GM12878 (cell line): ENCODE data around the gene FAM222A. TPM values are rescaled to one million over a fixed set of nuclear protein-coding genes. Genes with fewer than 3 reads are reported as not detected.

Experiments
- ATAC-seq: fragments of 200-7000 bp; cut with Tn5 transposase; 3 replicates; pipeline ENCODE4 v1.9.1; 2020; ENCODE audit warnings: mild to moderate bottlenecking, moderate library complexity
- BruUV-seq: library from RNA; stranded (reverse); fragments of 400-500 nt; replicated peaks from 2 replicates; lab custom pipeline; 2021; lab: Mats Ljungman, UMichigan
- CTCF ChIA-PET: fragments of 300-600 bp; sonication (Branson Sonifier 250); formaldehyde crosslinking; extraction: SDS; loops from one replicate; lab custom pipeline; 2021; ENCODE audit warnings: inconsistent platforms; lab: Yijun Ruan, JAX
- POLR2A ChIA-PET: fragments of 350-600 bp; formaldehyde crosslinking; extraction: SDS; loops from one replicate; lab custom pipeline; 2021; ENCODE audit warnings: inconsistent platforms; lab: Charles Lee
- RAD21 ChIA-PET: fragments of 300-600 bp; sonication (Branson Sonifier 250); formaldehyde crosslinking; loops from one replicate; lab custom pipeline; 2023; ENCODE audit warnings: antibody characterized with exemption; ENCODE audit not compliant: unreplicated experiment; lab: Charles Lee
- SMC1A ChIA-PET: fragments of 300-600 bp; sonication (Branson Sonifier 250); formaldehyde crosslinking; loops from one replicate; lab custom pipeline; 2023; ENCODE audit not compliant: unreplicated experiment, uncharacterized antibody; lab: Charles Lee
- DNase-seq: peaks from one replicate; pipeline ENCODE4 v3.0.0-alpha.2; 2011; ENCODE audit warnings: low read depth, low spot score
- FAIRE-seq: peaks from 3 replicates; lab custom pipeline; 2011; peaks lifted over from hg19 to GRCh38; lab: Jason Lieb, UNC
- H2AFZ ChIP-seq: 2 replicates; pipeline ENCODE4 v1.6.0; 2011; ENCODE audit warnings: low read depth, low read length, control low read depth; ENCODE audit not compliant: control insufficient read depth
- H3K27ac ChIP-seq: 2 replicates; pipeline ENCODE4 v1.5.1; 2011; ENCODE audit warnings: control low read depth; ENCODE audit not compliant: control insufficient read depth, insufficient read depth
- H3K27me3 ChIP-seq, 2 experiments: replicated peaks in 1 of 2; 2 replicates each; pipeline versions ENCODE4 v1.6.0 to v1.6.1; 2011; ENCODE audit warnings: low read length in 1 of 2; ENCODE audit not compliant: control insufficient read depth in 2 of 2, insufficient read depth in 2 of 2
- H3K36me3 ChIP-seq, 2 experiments: 2 replicates each; pipeline ENCODE4 v1.5.1; 2011; ENCODE audit warnings: low read length in 1 of 2; ENCODE audit not compliant: control insufficient read depth in 2 of 2, insufficient read depth in 2 of 2
- H3K4me1 ChIP-seq: 2 replicates; pipeline ENCODE4 v1.6.1; 2011; ENCODE audit warnings: mild to moderate bottlenecking, low read length, moderate library complexity, mixed read lengths; ENCODE audit not compliant: control insufficient read depth, insufficient read depth
- H3K4me2 ChIP-seq: 2 replicates; pipeline ENCODE4 v1.6.0; 2011; ENCODE audit warnings: control low read depth; ENCODE audit not compliant: control insufficient read depth, insufficient read depth
- H3K4me3 ChIP-seq: fragments of 200-600 bp; sonication (generic); 2 replicates; pipeline ENCODE4 v1.5.1; 2016
- H3K79me2 ChIP-seq: 2 replicates; pipeline ENCODE4 v1.6.0; 2011; ENCODE audit warnings: low read length; ENCODE audit not compliant: control insufficient read depth, insufficient read depth
- H3K9ac ChIP-seq: 2 replicates; pipeline ENCODE4 v1.8.0; 2011; ENCODE audit warnings: low read length, control low read depth, mixed read lengths; ENCODE audit not compliant: control insufficient read depth, insufficient read depth
- H3K9me3 ChIP-seq: replicated peaks from 3 replicates; pipeline ENCODE4 v1.5.1; 2011; ENCODE audit warnings: mild to moderate bottlenecking, low read length; ENCODE audit not compliant: control insufficient read depth, insufficient read depth
- H4K20me1 ChIP-seq: 2 replicates; pipeline ENCODE4 v1.6.0; 2011; ENCODE audit not compliant: control insufficient read depth, insufficient read depth
- CBX5 ChIP-seq: sonication (generic); IDR thresholded peaks from 2 replicates; pipeline ENCODE4 v1.6.1; 2016; ENCODE audit warnings: low read depth, moderate library complexity, mild to moderate bottlenecking, inconsistent platforms
- CREB1 ChIP-seq: IDR thresholded peaks from 2 replicates; pipeline ENCODE4 v1.6.1; 2012; ENCODE audit warnings: low read depth, mild to moderate bottlenecking, inconsistent platforms
- CTCF ChIP-seq, 3 experiments: IDR thresholded peaks in 2 of 3; conservative IDR thresholded peaks in 1 of 3; 2 replicates each; pipeline ENCODE4 v1.5.1; 2011; ENCODE audit warnings: low read depth in 3 of 3, low read length in 3 of 3, mild to moderate bottlenecking in 3 of 3, control low read depth in 2 of 3, moderate library complexity in 2 of 3, inconsistent platforms in 1 of 3, mixed read lengths in 1 of 3; ENCODE audit not compliant: control insufficient read depth in 2 of 3, insufficient read depth in 1 of 3; ENCODE audit errors: extremely low read depth in 1 of 3
- E2F4 ChIP-seq: IDR thresholded peaks from 2 replicates; pipeline ENCODE4 v1.6.1; 2012; ENCODE audit warnings: low read depth, low read length, improper control_type of control experiment
- FOS ChIP-seq: IDR thresholded peaks from 3 replicates; pipeline ENCODE4 v1.6.1; 2011; ENCODE audit warnings: borderline replicate concordance; ENCODE audit not compliant: insufficient read length; ENCODE audit errors: extremely low read depth
- KDM1A ChIP-seq: fragments of 200-600 bp; sonication (generic); IDR thresholded peaks from 2 replicates; pipeline ENCODE4 v1.6.1; 2016; ENCODE audit warnings: borderline replicate concordance
- MXI1 ChIP-seq: fragments of 150-350 bp; IDR thresholded peaks from 2 replicates; pipeline ENCODE4 v1.6.1; 2011; ENCODE audit warnings: low read depth, mild to moderate bottlenecking, inconsistent platforms, low read length, improper control_type of control experiment
- POLR2AphosphoS5 ChIP-seq: IDR thresholded peaks from 2 replicates; pipeline ENCODE4 v1.6.1; 2011; ENCODE audit warnings: mild to moderate bottlenecking, low read length, inconsistent platforms
- RELA ChIP-seq: fragments of 450-650 bp; IDR thresholded peaks from 2 replicates; pipeline ENCODE4 v1.8.0; 2014; ENCODE audit warnings: borderline replicate concordance; ENCODE audit not compliant: partially characterized antibody
- SP1 ChIP-seq: IDR thresholded peaks from one replicate; pipeline ENCODE4 v1.6.1; 2011; ENCODE audit warnings: low read depth, low read length
- TBL1XR1 ChIP-seq: IDR thresholded peaks from 2 replicates; pipeline ENCODE4 v1.6.1; 2012; ENCODE audit warnings: low read depth, low read length, improper control_type of control experiment
- ZBTB33 ChIP-seq: fragments of 450-650 bp; IDR thresholded peaks from 2 replicates; pipeline ENCODE4 v1.6.1; 2017; ENCODE audit warnings: mild to moderate bottlenecking
- WGBS: methylation state at CpG from one replicate; pipeline ENCODE4 v1.1.6; 2016; ENCODE audit warnings: low lambda C conversion rate; ENCODE audit not compliant: insufficient replicate concordance, insufficient coverage; ENCODE audit errors: missing lambda C conversion rate; 5-methylcytosine and 5-hydroxymethylcytosine counted together
- in situ Hi-C: fragments of 300-500 bp; cut with MboI; formaldehyde crosslinking; loops from 9 replicates; pipeline ENCODE4 v1.14.3; 2018; ENCODE audit warnings: mixed read lengths
- intact Hi-C: fragments of 100-400 bp; cut with micrococcal nuclease; formaldehyde crosslinking; loops from one replicate; pipeline ENCODE4 v1.14.2; 2022; ENCODE audit not compliant: unreplicated experiment
- polyA plus RNA-seq, 11 experiments: library from polyadenylated mRNA; depleted of rRNA in 4 of 11; unstranded in 6 of 11; stranded (reverse) in 5 of 11; fragments of >200 nt; fragmentation: Nextera tagmentation in 4 of 11; fragmentation: Illumina TruSeq in 1 of 11; extraction: Ambion mirVana in 4 of 11; extraction: Trizol in 1 of 11; gene quantifications; 1 replicate in 1 of 11; 2 replicates in 10 of 11; pipeline versions ENCODE4 v1.2.1 to v1.2.3, GENCODE V29; 2011 to 2016; ENCODE audit warnings: inconsistent platforms in 2 of 11, missing spikeins in 2 of 11, low read depth in 1 of 11
- total RNA-seq, 4 experiments: library from RNA; depleted of rRNA in 3 of 4; stranded (reverse); fragments of >200 nt in 3 of 4; fragmentation: Illumina TruSeq in 1 of 4; extraction: Trizol in 1 of 4; gene quantifications; 2 replicates each; pipeline versions ENCODE4 v1.2.1 to v1.2.3, GENCODE V29; 2013 to 2021

FAM222A gene
- total and polyA plus RNA-seq, 10 of the 15 experiments (the other 5 are each of a cell fraction or from before 2014, with no cell fraction given), result 0.04 to 0.49 (median 0.14) TPM; not detected in 3

GRCh38 chr12:109720152-109720856, 6.7 kb downstream of the FAM222A start:
- Histone ChIP-seq H3K4me1 (no peaks in the 10 kb centered on the region), H3K4me2 (no peak overlapping the region), H3K9ac (no peak overlapping the region), H2AFZ (no peak overlapping the region), H3K36me3 (no peaks in the 10 kb centered on the region), H4K20me1 (no peaks in the 10 kb centered on the region), H3K9me3 (no peaks in the 10 kb centered on the region), H3K27ac (no peak overlapping the region), H3K79me2 (no peaks in the 10 kb centered on the region), H3K4me3 (no peak overlapping the region), H3K27me3 (peaks cover 2 to 3% of the 10 kb centered on the region in 2 experiments)
- in situ Hi-C loops, result no loop called here
- 33% methylated on average over 12 of the region's 12 CpGs for WGBS
- RAD21 ChIA-PET, result interaction anchor here (0.6 kb wide), 1 partner anchor 34 kb away, joined by 3 read pairs; no protein-coding TSS in a partner anchor
- FAIRE-seq, result no peak
- TF ChIP-seq CBX5 (no peak), MXI1 (no peak), KDM1A (no peak), ZBTB33 (no peak), TBL1XR1 (no peak), E2F4 (no peak), CREB1 (no peak), SP1 (no peak), FOS (no peak), CTCF (IDR thresholded peaks at IDR 0.05 in 2 of 3, conservative IDR thresholded peaks at IDR 0.05 in 1 of 3; ENCODE audit: control insufficient read depth in 2 of 3, extremely low read depth in 1 of 3, insufficient read depth in 1 of 3, low read depth in 3 of 3, low read length in 3 of 3) (no peak), POLR2AphosphoS5 (no peak), RELA (no peak)
- POLR2A ChIA-PET, result no interaction called here
- no peak for ATAC-seq
- DNase-seq, result no peak
- BruUV-seq, result no TSS peak
- CTCF ChIA-PET, result interaction anchor here (0.8 kb wide), 1 partner anchor 55 kb away, joined by 3 read pairs; no protein-coding TSS in a partner anchor
- SMC1A ChIA-PET, result no interaction called here
- intact Hi-C loops, result no loop called here
